Osteoblast (primary cell): ENCODE results near the gene SLC25A26. TPM values are rescaled to one million over a fixed set of nuclear protein-coding genes. Genes with fewer than 3 reads are reported as not detected.

ENCODE experiments used
- DNase-seq: peaks from one replicate; pipeline ENCODE4 v3.0.0; 2011; ENCODE audit warnings: low spot score, mixed read lengths; ENCODE audit not compliant: insufficient read length; ENCODE audit errors: missing footprints
- H2AFZ ChIP-seq: 2 replicates; pipeline ENCODE4 v1.6.0; 2011; ENCODE audit warnings: mild to moderate bottlenecking, low read length
- H3K27ac ChIP-seq: 2 replicates; pipeline ENCODE4 v1.5.1; 2011; ENCODE audit warnings: mild to moderate bottlenecking, low read depth, low read length, moderate library complexity
- H3K27me3 ChIP-seq: 2 replicates; pipeline ENCODE4 v1.6.0; 2012; ENCODE audit warnings: mild to moderate bottlenecking, control low read depth, inconsistent platforms, low read length, moderate library complexity; ENCODE audit not compliant: insufficient read depth
- H3K36me3 ChIP-seq: 2 replicates; pipeline ENCODE4 v1.5.1; 2011; ENCODE audit warnings: mild to moderate bottlenecking, low read length, control low read depth, moderate library complexity; ENCODE audit not compliant: insufficient read depth
- H3K4me1 ChIP-seq: 2 replicates; pipeline ENCODE4 v1.5.1; 2011; ENCODE audit warnings: mild to moderate bottlenecking, low read length, control low read depth, moderate library complexity; ENCODE audit not compliant: insufficient read depth
- H3K4me2 ChIP-seq: 2 replicates; pipeline ENCODE4 v1.6.0; 2011; ENCODE audit warnings: mild to moderate bottlenecking, low read length; ENCODE audit not compliant: insufficient read depth
- H3K4me3 ChIP-seq: fragments of 200-600 bp; sonication (generic); 3 replicates; pipeline ENCODE4 v1.5.1; 2012; ENCODE audit warnings: mild to moderate bottlenecking, low read length, inconsistent platforms; ENCODE audit not compliant: insufficient read depth
- H3K79me2 ChIP-seq: 2 replicates; pipeline ENCODE4 v1.6.0; 2012; ENCODE audit warnings: mild to moderate bottlenecking, low read length, control low read depth, inconsistent platforms; ENCODE audit not compliant: insufficient read depth
- H3K9me3 ChIP-seq: 2 replicates; pipeline ENCODE4 v1.5.1; 2011; ENCODE audit warnings: low read depth, low read length, control low read depth
- H4K20me1 ChIP-seq: 2 replicates; pipeline ENCODE4 v1.6.0; 2012; ENCODE audit warnings: mild to moderate bottlenecking, low read length, control low read depth; ENCODE audit not compliant: insufficient read depth
- CTCF ChIP-seq: IDR thresholded peaks from 2 replicates; pipeline ENCODE4 v1.5.1; 2011; ENCODE audit warnings: mild to moderate bottlenecking, low read depth, low read length, moderate library complexity; ENCODE audit errors: extremely low read depth
- total RNA-seq: library from RNA; depleted of rRNA; stranded (reverse); fragments of >200 nt; gene quantifications from 2 replicates; pipeline ENCODE4 v1.2.3, GENCODE V29; 2012

SLC25A26 gene
- total RNA-seq, 1 donor: 26.1 TPM

- no peak overlapping the region for H3K4me3 ChIP-seq
- H4K20me1 ChIP-seq: peaks cover 2% of the 10 kb centered on the region
- DNase-seq: peak; percentile 96
- no peaks in the 10 kb centered on the region for H3K9me3 ChIP-seq
- H2AFZ ChIP-seq: no peak overlapping the region
- H3K27me3 ChIP-seq: no peaks in the 10 kb centered on the region
- no peak overlapping the region for H3K27ac ChIP-seq
- H3K4me2 ChIP-seq: no peak overlapping the region
- peaks cover 2% of the 10 kb centered on the region for H3K36me3 ChIP-seq
- TF ChIP-seq CTCF: peak; percentile 93
- no peaks in the 10 kb centered on the region for H3K79me2 ChIP-seq
- peaks cover 16% of the 10 kb centered on the region for H3K4me1 ChIP-seq
Observed at GRCh38 chr3:66407611-66408218, 186.9 kb downstream of the SLC25A26 start.

GRCh38 chr3:66409771-66410754 is 189.3 kb downstream of the SLC25A26 start:
- H3K9me3 ChIP-seq: no peaks in the 10 kb centered on the region
- TF ChIP-seq CTCF: no peak
- no peak overlapping the region for H3K4me3 ChIP-seq
- no peaks in the 10 kb centered on the region for H3K79me2 ChIP-seq
- no peak overlapping the region for H2AFZ ChIP-seq
- no peak overlapping the region for H3K27ac ChIP-seq
- no peak for DNase-seq
- H4K20me1 ChIP-seq: peaks cover 2% of the 10 kb centered on the region
- H3K4me2 ChIP-seq: no peak overlapping the region
- no peaks in the 10 kb centered on the region for H3K27me3 ChIP-seq
- H3K4me1 ChIP-seq: peaks cover 20% of the 10 kb centered on the region
- H3K36me3 ChIP-seq: peaks cover 2% of the 10 kb centered on the region

GRCh38 chr3:66410976-66411375 is 190.2 kb downstream of the SLC25A26 start:
- H3K4me2 ChIP-seq: no peak overlapping the region
- H3K4me1 ChIP-seq: peaks cover 17% of the 10 kb centered on the region
- peaks cover 2% of the 10 kb centered on the region for H4K20me1 ChIP-seq
- no peak overlapping the region for H3K4me3 ChIP-seq
- no peak for DNase-seq
- H3K27ac ChIP-seq: no peak overlapping the region
- TF ChIP-seq CTCF: no peak
- H2AFZ ChIP-seq: no peak overlapping the region
- no peaks in the 10 kb centered on the region for H3K27me3 ChIP-seq
- H3K36me3 ChIP-seq: peaks cover 2% of the 10 kb centered on the region
- no peaks in the 10 kb centered on the region for H3K79me2 ChIP-seq
- no peaks in the 10 kb centered on the region for H3K9me3 ChIP-seq

GRCh38 chr3:66411474-66411873 is 190.7 kb downstream of the SLC25A26 start:
- H3K79me2 ChIP-seq: no peaks in the 10 kb centered on the region
- H3K9me3 ChIP-seq: no peaks in the 10 kb centered on the region
- H3K27me3 ChIP-seq: no peaks in the 10 kb centered on the region
- H3K27ac ChIP-seq: no peak overlapping the region
- H3K4me1 ChIP-seq: peaks cover 19% of the 10 kb centered on the region
- TF ChIP-seq CTCF: no peak
- no peak overlapping the region for H3K4me2 ChIP-seq
- no peak overlapping the region for H3K4me3 ChIP-seq
- H2AFZ ChIP-seq: no peak overlapping the region
- H3K36me3 ChIP-seq: peaks cover 2% of the 10 kb centered on the region
- H4K20me1 ChIP-seq: peaks cover 2% of the 10 kb centered on the region
- DNase-seq: no peak
